MCF 10A (cell line): ENCODE measurements around the gene LDB2. TPM values are rescaled to one million over a fixed set of nuclear protein-coding genes. Genes with fewer than 3 reads are reported as not detected.

ENCODE experiments used
- BruUV-seq: library from RNA; stranded (reverse); fragments of 400-500 nt; replicated peaks from 2 replicates; lab custom pipeline; 2021; lab: Mats Ljungman, UMichigan
- CTCF ChIA-PET: fragments of 300-600 bp; sonication (Branson Sonifier 250); formaldehyde crosslinking; extraction: SDS; loops from one replicate; lab custom pipeline; 2021; ENCODE audit warnings: antibody characterized with exemption, inconsistent platforms; lab: Yijun Ruan, JAX
- POLR2A ChIA-PET: fragments of 300-600, 350-650 bp; sonication (Branson Sonifier 250); formaldehyde crosslinking; extraction: SDS; loops from one replicate; lab custom pipeline; 2020; ENCODE audit warnings: antibody characterized with exemption, inconsistent platforms; lab: Yijun Ruan, JAX
- DNase-seq: peaks from one replicate; pipeline ENCODE4 v3.0.0-alpha.2; 2018; ENCODE audit not compliant: unreplicated experiment
- H3K27ac Mint-ChIP-seq: one replicate; pipeline ENCODE4 v1.8.0; 2022; ENCODE audit warnings: mild to moderate bottlenecking, low read depth, mixed read lengths; ENCODE audit not compliant: unreplicated experiment
- H3K27me3 Mint-ChIP-seq: one replicate; pipeline ENCODE4 v1.8.0; 2022; ENCODE audit warnings: mixed read lengths; ENCODE audit not compliant: insufficient read depth, unreplicated experiment
- H3K36me3 Mint-ChIP-seq: one replicate; pipeline ENCODE4 v1.8.0; 2022; ENCODE audit warnings: mild to moderate bottlenecking, moderate library complexity, mixed read lengths; ENCODE audit not compliant: insufficient read depth, unreplicated experiment
- H3K4me1 Mint-ChIP-seq: one replicate; pipeline ENCODE4 v1.8.0; 2022; ENCODE audit warnings: mixed read lengths; ENCODE audit not compliant: insufficient read depth, unreplicated experiment
- H3K4me3 Mint-ChIP-seq: one replicate; pipeline ENCODE4 v1.8.0; 2022; ENCODE audit warnings: mild to moderate bottlenecking, moderate library complexity, mixed read lengths; ENCODE audit not compliant: unreplicated experiment
- H3K9me3 Mint-ChIP-seq: one replicate; pipeline ENCODE4 v1.8.0; 2022; ENCODE audit warnings: mixed read lengths; ENCODE audit not compliant: unreplicated experiment
- CTCF ChIP-seq: fragments of 200-600 bp; IDR thresholded peaks from one replicate; pipeline ENCODE4 v1.8.0; 2022; ENCODE audit warnings: antibody characterized with exemption, mild to moderate bottlenecking; ENCODE audit not compliant: unreplicated experiment
- intact Hi-C: fragments of 100-400 bp; cut with micrococcal nuclease; formaldehyde crosslinking; loops from 2 replicates; pipeline ENCODE4 v1.14.1; 2022
- total RNA-seq: library from RNA; stranded (reverse); gene quantifications from 2 replicates; pipeline ENCODE4 v1.2.3, GENCODE V29; 2022

Gene LDB2
- total RNA-seq, 1 experiment from 2014 or later = not detected

GRCh38 chr4:16757080-16757521, 141.3 kb downstream of the LDB2 start:
- Mint-ChIP-seq H3K4me1 (peaks cover 5% of the 10 kb centered on the region), H3K36me3 (no peaks in the 10 kb centered on the region)
- no peak for DNase-seq

DNA sequence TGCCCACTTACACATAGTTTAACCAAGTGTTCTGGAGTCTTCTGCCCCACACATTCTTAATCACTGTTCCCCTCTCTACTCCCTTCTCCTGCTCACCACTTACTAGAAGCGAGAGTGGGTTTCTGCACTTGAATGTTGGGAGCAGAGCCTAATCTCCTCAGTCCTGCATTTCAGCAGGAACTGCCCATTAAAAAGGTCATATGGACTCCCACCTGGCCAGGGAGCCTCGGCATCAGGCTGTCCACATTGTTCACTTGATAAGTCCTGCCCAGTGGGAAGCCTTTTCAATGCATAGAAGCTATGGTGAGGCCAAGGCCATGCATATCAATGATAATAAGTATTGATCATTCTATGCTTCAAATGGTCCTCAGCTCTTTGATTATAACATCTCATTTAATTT, 144.3 kb downstream of the LDB2 start:
- Mint-ChIP-seq H3K4me3 (no peak overlapping the region), H3K4me1 (peaks cover 5% of the 10 kb centered on the region), H3K27me3 (peaks cover 64% of the 10 kb centered on the region), H3K9me3 (no peaks in the 10 kb centered on the region), H3K27ac (no peak overlapping the region), H3K36me3 (no peaks in the 10 kb centered on the region)
- CTCF ChIA-PET = interaction anchor here (0.6 to 1.1 kb wide), 3 partner anchors 16 to 575 kb away, joined by 3 to 4 read pairs (median 3); no protein-coding TSS in a partner anchor
- TF ChIP-seq CTCF = no peak
- POLR2A ChIA-PET = no interaction called here
- DNase-seq = no peak
- intact Hi-C loops = no loop called here
- BruUV-seq = no TSS peak

More at GRCh38 chr4:16757080-16757521, 141.3 kb downstream of the LDB2 start:
- no peak overlapping the region for H3K27ac Mint-ChIP-seq
- peaks cover 65% of the 10 kb centered on the region for H3K27me3 Mint-ChIP-seq
- no peaks in the 10 kb centered on the region for H3K9me3 Mint-ChIP-seq
- ChIA-PET POLR2A (no interaction called here), CTCF (interaction anchor here (0.9 to 1.2 kb wide), 3 partner anchors 10 to 691 kb away, joined by 3 read pairs; no protein-coding TSS in a partner anchor)
- no peak overlapping the region for H3K4me3 Mint-ChIP-seq
- no peak for TF ChIP-seq CTCF
- intact Hi-C loops = no loop called here
- BruUV-seq = no TSS peak

DNA sequence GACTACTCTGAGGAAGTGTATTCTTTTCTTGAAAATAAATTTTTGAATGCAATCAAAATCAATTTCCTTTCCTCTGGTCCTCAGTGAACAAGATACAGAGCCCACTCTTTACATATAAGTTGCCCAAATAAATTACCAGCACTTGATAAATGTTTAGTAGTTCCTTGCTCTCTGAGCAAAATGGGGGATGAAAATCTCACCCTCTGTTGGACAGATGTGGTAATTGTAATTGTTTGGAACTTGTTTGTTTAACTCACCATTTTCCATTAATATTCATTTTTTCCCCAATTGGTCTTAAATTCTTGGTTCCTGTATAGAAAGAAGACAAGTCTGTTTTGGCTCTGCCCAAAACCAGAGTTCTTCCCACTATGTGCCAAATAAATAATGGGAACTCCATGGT, 146.3 kb downstream of the LDB2 start:
- intact Hi-C loops = loop anchor here (1.0 kb wide), 2 partner anchors 109 to 462 kb away; no protein-coding TSS in a partner anchor
- ChIA-PET CTCF (interaction anchor here (0.9 kb wide), 1 partner anchor 219 kb away, joined by 3 read pairs; no protein-coding TSS in a partner anchor), POLR2A (no interaction called here)
- peak; percentile 17 for DNase-seq
- H3K9me3 Mint-ChIP-seq = no peaks in the 10 kb centered on the region
- H3K4me3 Mint-ChIP-seq = no peak overlapping the region
- H3K4me1 Mint-ChIP-seq = peaks cover 3% of the 10 kb centered on the region
- no TSS peak for BruUV-seq
- H3K36me3 Mint-ChIP-seq = no peaks in the 10 kb centered on the region
- TF ChIP-seq CTCF = no peak
- H3K27me3 Mint-ChIP-seq = peaks cover 45% of the 10 kb centered on the region
- no peak overlapping the region for H3K27ac Mint-ChIP-seq

- Mint-ChIP-seq H3K27ac (no peak overlapping the region), H3K4me1 (no peaks in the 10 kb centered on the region), H3K27me3 (peaks cover 35% of the 10 kb centered on the region), H3K36me3 (no peaks in the 10 kb centered on the region), H3K4me3 (no peak overlapping the region), H3K9me3 (no peaks in the 10 kb centered on the region)
- no TSS peak for BruUV-seq
- TF ChIP-seq CTCF = no peak
- CTCF ChIA-PET = interaction anchor here (0.6 kb wide), 1 partner anchor 17 kb away, joined by 3 read pairs; no protein-coding TSS in a partner anchor
- POLR2A ChIA-PET = no interaction called here
- no peak for DNase-seq
- intact Hi-C loops = no loop called here
These were observed 147.4 kb downstream of the LDB2 start for GRCh38 chr4:16750882-16751642.
